GM12873 (cell line): ENCODE results near the gene METTL4.

Experiments used
- TF ChIP-seq, protein P1 (sequence below): IDR thresholded peaks from 2 replicates; pipeline ENCODE4 v1.5.1; 2012; ENCODE audit warnings: low read depth, mild to moderate bottlenecking, moderate library complexity, low read length, control low read depth; ENCODE audit not compliant: insufficient read depth; ENCODE audit errors: missing control alignments

Gene METTL4

DNA sequence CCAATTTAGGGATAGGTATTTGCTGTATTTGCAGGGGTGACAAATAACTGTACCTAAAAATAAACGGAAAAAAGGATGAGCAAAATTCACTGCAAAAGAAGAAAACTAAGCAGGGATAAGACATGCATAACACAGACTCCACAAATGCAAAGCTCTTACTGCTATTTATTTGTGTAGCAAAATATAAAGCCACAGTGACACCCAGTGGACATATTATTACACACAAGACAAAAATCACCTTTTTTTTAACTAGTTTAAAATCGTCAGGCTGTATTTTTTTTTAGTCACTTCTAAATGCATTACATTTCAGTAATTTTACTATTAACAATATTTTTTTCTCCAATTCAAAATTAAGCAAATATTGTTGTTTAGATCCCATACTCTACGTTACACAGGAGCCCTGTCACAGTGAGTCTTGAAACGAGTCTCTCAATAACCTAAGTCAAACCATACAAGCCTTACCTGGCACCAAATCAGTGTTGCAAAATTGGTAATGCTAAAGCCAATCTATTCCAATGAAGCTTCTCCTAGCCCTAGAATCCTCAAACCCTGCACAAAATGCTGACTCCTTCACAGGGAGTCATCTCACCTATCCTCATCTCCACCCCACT is 23.7 kb downstream of the METTL4 start:
- TF ChIP-seq, protein P1, sequence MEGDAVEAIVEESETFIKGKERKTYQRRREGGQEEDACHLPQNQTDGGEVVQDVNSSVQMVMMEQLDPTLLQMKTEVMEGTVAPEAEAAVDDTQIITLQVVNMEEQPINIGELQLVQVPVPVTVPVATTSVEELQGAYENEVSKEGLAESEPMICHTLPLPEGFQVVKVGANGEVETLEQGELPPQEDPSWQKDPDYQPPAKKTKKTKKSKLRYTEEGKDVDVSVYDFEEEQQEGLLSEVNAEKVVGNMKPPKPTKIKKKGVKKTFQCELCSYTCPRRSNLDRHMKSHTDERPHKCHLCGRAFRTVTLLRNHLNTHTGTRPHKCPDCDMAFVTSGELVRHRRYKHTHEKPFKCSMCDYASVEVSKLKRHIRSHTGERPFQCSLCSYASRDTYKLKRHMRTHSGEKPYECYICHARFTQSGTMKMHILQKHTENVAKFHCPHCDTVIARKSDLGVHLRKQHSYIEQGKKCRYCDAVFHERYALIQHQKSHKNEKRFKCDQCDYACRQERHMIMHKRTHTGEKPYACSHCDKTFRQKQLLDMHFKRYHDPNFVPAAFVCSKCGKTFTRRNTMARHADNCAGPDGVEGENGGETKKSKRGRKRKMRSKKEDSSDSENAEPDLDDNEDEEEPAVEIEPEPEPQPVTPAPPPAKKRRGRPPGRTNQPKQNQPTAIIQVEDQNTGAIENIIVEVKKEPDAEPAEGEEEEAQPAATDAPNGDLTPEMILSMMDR = peak; percentile 49

DNA sequence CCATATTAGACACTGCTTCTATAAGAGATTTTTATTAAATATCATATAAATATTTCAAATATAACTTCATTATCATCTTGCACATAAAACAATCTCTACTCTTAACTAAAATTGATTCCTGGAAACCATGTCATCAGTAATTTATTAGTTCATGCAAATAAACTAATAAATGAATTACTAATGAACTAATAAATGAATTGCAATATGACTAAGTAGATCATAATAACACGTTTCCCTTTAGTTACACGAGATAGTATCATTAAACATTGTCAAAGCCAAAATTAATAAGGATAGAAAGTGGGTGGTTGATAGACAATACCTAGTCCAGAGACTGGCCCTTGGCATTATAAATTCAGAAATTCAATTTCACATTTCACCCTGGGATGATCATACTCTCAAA is 26.1 kb downstream of the METTL4 start:
- TF ChIP-seq, protein P1 = no peak

DNA sequence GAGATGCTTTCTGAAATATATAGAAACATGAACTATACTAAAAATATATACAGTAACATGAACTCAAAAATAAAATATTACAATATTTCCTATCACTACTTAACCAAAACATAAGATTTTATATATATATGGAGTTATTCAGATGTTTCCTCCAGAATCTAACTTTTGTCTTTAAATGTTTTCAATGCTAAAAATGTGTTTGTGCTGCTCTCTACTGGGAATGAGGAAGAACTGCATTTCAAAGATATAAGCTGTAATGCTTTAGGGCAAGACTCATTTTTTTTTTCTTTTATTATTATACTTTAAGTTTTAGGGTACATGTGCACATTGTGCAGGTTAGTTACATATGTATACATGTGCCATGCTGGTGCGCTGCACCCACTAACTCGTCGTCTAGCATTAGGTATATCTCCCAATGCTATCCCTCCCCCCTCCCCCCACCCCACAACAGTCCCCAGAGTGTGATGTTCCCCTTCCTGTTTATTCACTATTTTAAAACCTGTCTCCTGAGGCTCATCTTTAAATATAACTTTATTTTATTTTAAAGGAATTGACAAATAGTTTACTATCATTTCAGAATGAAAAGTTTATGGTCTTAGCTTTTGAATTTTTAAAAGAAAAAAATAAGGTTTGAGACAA is 29.3 kb downstream of the METTL4 start:
- TF ChIP-seq, protein P1 = peak; percentile 54

DNA sequence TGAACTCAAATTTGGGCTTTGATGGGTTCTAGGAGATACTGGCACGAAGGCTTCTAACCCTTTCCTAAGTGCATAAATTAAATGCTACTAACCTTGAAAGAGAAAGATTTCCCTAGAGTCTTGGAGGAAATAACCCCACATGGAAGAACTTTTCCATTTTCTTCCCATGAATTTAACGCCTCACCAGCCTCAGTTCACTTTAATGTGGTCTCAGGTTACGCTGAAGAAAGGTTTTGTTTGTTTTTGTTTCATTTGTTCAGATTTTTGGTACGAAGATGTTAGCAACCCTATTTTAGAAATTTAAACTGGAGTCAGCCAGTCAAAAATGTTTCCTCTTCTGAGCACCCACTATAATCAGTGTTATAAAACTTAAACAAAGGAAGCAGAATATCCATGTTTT is 30.7 kb downstream of the METTL4 start:
- TF ChIP-seq, protein P1 = no peak

DNA sequence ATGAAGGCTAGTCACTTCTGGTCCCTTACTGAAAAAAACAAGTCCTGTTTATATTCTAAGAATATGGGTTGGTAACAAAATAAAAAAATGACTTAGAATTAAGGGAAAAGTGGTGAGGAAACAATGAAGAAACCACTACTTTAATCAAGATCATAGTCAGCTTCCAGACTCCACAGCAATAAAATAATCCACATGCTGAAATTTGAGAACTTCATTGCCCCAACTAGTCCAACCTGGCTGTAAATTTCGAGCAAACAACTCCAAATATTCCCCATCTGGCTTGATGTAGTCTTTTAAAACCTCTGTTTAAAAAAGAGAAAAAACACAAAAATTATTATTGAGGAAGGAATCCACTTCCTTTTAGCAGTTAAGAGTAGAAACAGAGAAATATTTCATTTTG is 32.5 kb downstream of the METTL4 start:
- TF ChIP-seq, protein P1 = no peak

DNA sequence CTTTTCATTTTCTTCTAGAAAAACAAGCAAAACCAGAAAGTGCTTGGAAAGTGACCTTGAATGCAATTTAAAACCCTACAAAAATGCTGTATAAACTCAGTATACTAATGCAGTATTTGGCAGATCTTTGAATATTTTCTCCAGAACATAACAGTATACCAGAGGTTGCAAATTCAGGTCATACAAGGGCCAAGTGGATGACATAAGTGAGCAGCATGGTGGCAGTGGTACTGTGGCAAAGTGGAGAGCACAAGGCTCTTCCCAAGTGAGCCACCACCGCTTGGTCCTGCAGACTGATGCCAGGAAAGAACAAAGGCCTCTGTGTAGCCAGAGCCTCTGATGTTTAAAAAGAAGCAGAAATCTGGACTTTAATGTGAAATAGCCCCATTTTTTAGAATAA is 33.1 kb downstream of the METTL4 start:
- TF ChIP-seq, protein P1 = no peak

DNA sequence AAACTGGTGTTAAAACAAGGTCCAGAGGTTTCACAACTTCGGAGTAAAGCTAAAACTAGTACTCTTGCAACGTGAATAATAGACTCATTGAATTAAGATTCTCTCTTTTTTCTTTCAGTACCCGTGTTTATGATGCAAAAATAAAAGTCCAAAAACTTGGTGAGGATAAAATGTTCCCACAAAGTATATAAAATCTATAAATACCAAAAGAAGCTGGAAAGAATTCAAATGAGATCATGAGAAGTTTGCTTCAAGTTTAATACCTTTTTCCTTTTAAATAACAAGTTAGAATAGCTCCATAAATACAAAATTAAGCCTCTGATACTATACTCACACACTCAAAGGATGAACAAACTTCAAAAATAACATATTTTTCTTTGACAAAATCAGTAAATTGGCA is 34.0 kb downstream of the METTL4 start:
- TF ChIP-seq, protein P1 = no peak
